H1 (cell line): ENCODE measurements around the gene CDH26. TPM values are rescaled to one million over a fixed set of nuclear protein-coding genes. Genes with fewer than 3 reads are reported as not detected.

Experiments
- EZH2 ChIP-seq: fragments of 200-600 bp; sonication (generic); IDR thresholded peaks from 2 replicates; pipeline ENCODE4 v1.7.1; 2012; ENCODE audit warnings: low read depth, mild to moderate bottlenecking, moderate library complexity, low read length, inconsistent platforms; ENCODE audit not compliant: severe bottlenecking
- TAF7 ChIP-seq: optimal IDR thresholded peaks from 2 replicates; pipeline ENCODE3; 2011; ENCODE audit warnings: low read depth, mild to moderate bottlenecking, inconsistent platforms, low read length, moderate library complexity, borderline replicate concordance
- polyA plus RNA-seq, 7 experiments: library from polyadenylated mRNA; depleted of rRNA in 3 of 7; stranded (reverse) in 5 of 7; unstranded in 2 of 7; fragments of >200 nt in 5 of 7; fragments of 200-250 nt in 2 of 7; gene quantifications; 1 replicate in 5 of 7; 2 replicates in 1 of 7; 4 replicates in 1 of 7; pipeline versions ENCODE4 v1.2.1 to v1.2.3, GENCODE V29; 2011 to 2013; ENCODE audit warnings: missing spikeins in 2 of 7, mixed read lengths in 2 of 7
- total RNA-seq: library from RNA; stranded (reverse); fragmentation: NEBNext Ultra II Directional; extraction: Animal tissue kit (Norgen Biotek cat#: 25700); gene quantifications from 2 replicates; pipeline ENCODE4 v1.2.1, GENCODE V29; 2021
- TF ChIP-seq, protein P1 (sequence below), 3 experiments: IDR thresholded peaks; 1 replicate in 2 of 3; 2 replicates in 1 of 3; pipeline versions ENCODE4 v1.5.1 to v1.6.1; 2011; ENCODE audit warnings: low read length in 3 of 3, mild to moderate bottlenecking in 3 of 3, inconsistent platforms in 2 of 3, low read depth in 1 of 3, moderate library complexity in 1 of 3; ENCODE audit not compliant: insufficient read depth in 1 of 3; ENCODE audit errors: control extremely low read depth in 1 of 3

The CDH26 gene
- total and polyA plus RNA-seq, 2 of the 8 experiments (the other 6 are each of a cell fraction or from before 2014, with no cell fraction given) = 1.5 to 1.7 TPM

DNA sequence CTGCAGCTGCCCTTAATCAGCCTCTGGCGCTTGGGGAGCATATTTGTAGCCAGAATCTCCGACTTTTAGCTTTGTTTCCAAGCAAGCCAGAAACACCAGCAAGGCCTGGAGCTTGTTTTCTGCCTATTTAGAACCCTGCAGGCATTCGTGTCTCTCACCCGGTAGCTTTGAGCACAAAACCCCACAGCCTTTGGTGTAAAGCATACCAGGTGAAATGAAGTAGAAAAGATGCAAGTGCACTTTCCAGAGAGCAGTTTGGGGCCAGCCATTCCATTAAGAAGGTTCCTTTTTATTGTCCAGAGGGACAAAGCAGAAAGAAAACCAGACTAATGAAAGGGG lies 17.3 kb upstream of the CDH26 start (continued):
- TF ChIP-seq, protein P1, sequence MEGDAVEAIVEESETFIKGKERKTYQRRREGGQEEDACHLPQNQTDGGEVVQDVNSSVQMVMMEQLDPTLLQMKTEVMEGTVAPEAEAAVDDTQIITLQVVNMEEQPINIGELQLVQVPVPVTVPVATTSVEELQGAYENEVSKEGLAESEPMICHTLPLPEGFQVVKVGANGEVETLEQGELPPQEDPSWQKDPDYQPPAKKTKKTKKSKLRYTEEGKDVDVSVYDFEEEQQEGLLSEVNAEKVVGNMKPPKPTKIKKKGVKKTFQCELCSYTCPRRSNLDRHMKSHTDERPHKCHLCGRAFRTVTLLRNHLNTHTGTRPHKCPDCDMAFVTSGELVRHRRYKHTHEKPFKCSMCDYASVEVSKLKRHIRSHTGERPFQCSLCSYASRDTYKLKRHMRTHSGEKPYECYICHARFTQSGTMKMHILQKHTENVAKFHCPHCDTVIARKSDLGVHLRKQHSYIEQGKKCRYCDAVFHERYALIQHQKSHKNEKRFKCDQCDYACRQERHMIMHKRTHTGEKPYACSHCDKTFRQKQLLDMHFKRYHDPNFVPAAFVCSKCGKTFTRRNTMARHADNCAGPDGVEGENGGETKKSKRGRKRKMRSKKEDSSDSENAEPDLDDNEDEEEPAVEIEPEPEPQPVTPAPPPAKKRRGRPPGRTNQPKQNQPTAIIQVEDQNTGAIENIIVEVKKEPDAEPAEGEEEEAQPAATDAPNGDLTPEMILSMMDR (IDR thresholded peaks at IDR 0.05; ENCODE audit: control extremely low read depth in 1 of 3, insufficient read depth in 1 of 3, low read depth in 1 of 3, low read length in 3 of 3) = no peak
- no peak for TF ChIP-seq EZH2
- TF ChIP-seq TAF7 = no peak
- TF ChIP-seq, all 59 proteins: peak for 0
